HL-60 (cell line): ENCODE measurements around the gene PKIB.

Source experiments
- GABPA ChIP-seq: IDR thresholded peaks from 2 replicates; pipeline ENCODE4 v1.6.1; 2012; ENCODE audit warnings: low read depth
- POLR2AphosphoS5 ChIP-seq: IDR thresholded peaks from 2 replicates; pipeline ENCODE4 v1.6.1; 2012; ENCODE audit warnings: low read depth
- REST ChIP-seq: IDR thresholded peaks from 2 replicates; pipeline ENCODE4 v1.6.1; 2012; ENCODE audit warnings: low read depth; ENCODE audit not compliant: insufficient replicate concordance
- SPI1 ChIP-seq: IDR thresholded peaks from 2 replicates; pipeline ENCODE4 v1.6.1; 2012; ENCODE audit warnings: low read depth, mild to moderate bottlenecking, borderline replicate concordance
- TF ChIP-seq, protein P1 (sequence below): IDR thresholded peaks from one replicate; pipeline ENCODE4 v1.5.1; 2011; ENCODE audit warnings: low read length, control low read depth, inconsistent platforms; ENCODE audit not compliant: insufficient read depth

- TF ChIP-seq, protein P1, sequence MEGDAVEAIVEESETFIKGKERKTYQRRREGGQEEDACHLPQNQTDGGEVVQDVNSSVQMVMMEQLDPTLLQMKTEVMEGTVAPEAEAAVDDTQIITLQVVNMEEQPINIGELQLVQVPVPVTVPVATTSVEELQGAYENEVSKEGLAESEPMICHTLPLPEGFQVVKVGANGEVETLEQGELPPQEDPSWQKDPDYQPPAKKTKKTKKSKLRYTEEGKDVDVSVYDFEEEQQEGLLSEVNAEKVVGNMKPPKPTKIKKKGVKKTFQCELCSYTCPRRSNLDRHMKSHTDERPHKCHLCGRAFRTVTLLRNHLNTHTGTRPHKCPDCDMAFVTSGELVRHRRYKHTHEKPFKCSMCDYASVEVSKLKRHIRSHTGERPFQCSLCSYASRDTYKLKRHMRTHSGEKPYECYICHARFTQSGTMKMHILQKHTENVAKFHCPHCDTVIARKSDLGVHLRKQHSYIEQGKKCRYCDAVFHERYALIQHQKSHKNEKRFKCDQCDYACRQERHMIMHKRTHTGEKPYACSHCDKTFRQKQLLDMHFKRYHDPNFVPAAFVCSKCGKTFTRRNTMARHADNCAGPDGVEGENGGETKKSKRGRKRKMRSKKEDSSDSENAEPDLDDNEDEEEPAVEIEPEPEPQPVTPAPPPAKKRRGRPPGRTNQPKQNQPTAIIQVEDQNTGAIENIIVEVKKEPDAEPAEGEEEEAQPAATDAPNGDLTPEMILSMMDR: no peak
- TF ChIP-seq POLR2AphosphoS5 (no peak), REST (no peak), GABPA (no peak), SPI1 (no peak)
Observed at GRCh38 chr6:122589115-122589514, 21.1 kb upstream of the PKIB start.
